ENCODE data around the gene ATAD3C.
"Not testable (repeated sequence)": the region's sequence is repeated elsewhere in the genome, so short reads cannot be mapped to it uniquely, and the experiment has no call there.

The ATAD3C gene

DNA sequence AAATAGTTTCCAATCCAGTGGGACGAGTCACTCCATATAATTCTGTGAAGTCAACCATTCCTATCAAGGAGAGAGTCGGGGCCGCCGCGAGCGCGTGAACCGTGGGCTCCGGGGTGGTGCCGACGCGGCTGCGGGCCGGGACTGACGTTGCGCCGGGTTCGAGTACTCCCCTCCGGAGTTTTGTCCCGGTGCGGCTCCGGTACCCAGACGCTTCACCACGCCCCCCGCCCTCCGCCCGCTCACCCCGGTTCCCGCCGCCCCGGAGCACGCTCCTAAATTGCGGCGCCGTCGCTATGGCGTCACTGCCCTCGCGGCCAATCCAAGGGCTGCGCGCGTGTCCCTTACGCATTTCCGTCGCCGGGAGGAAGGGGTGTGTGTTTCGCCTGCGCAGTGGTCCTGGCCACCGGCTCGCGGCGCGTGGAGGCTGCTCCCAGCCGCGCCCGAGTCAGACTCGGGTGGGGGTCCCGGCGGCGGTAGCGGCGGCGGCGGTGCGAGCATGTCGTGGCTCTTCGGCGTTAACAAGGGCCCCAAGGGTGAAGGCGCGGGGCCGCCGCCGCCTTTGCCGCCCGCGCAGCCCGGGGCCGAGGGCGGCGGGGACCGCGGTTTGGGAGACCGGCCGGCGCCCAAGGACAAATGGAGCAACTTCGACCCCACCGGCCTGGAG lies 22.0 kb downstream of the ATAD3C start, which contains the start of gene ATAD3B:
Gene ATAD3B, plus strand, starts transcription at position 377 of the 664 bp plus-strand sequence. Its CDS starts 120 bp downstream, at position 497.
- TF ChIP-seq CTCF (IDR thresholded peaks at IDR 0.05; ENCODE audit: insufficient read depth, low read depth, low read length, missing control alignments), result no peak
- peak within 1 kb of the TSS; percentile 82 for H3K4me3 ChIP-seq (ENCODE audit: low read depth, low read length)
- peak; percentile 94 for DNase-seq (ENCODE audit: low read depth)

DNA sequence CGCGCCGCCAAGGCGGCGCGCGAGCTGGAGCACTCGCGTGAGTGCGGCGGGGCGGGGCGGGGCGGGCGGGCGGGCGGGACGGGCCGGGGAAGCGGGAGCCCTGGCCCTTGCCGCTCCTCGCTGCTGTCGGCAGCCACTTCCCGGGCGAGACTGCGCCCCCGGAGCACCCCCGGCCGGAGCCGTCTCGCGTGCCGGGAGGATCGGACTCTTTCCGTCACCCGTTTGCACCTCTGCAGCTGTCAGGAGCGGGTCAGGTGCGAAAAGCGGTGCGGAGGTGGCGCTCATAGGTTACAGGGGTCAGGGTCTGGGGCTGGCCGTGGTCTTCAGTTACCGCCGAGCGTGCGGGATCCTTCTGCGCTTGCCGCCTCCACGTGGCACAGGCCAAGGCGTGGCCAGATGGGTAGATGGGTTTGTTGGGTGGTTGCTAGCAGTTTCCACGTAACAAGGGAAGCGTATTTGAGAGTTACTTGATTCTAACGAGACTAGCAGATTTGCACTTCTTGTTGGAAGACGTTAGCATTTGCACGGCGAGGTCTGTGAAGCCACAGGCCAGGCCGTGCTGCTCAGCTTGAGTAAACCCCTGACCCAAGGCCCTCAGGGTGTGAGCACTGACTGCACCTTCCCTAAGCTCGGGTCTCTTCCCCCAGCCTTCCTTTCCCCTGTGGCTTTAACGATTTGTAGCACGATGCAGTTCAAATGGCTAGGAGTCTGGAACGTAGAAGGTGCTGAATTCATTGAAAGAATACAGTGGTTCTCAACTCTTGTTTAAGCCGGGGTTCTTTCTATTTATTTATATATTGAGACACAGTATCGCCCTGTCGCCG lies 22.8 kb downstream of the ATAD3C start:
- not testable (repeated sequence) for DNase-seq (ENCODE audit: low read depth)

GRCh38 chr1:1476011-1476410 lies 26.5 kb downstream of the ATAD3C start:
- not testable (repeated sequence) for H3K4me3 ChIP-seq (ENCODE audit: low read depth, low read length); DNase-seq (ENCODE audit: low read depth)

More for the DNA sequence above, 22.8 kb downstream of the ATAD3C start:
- peak overlapping the region; percentile 77 for H3K4me3 ChIP-seq (ENCODE audit: low read depth, low read length)

DNA sequence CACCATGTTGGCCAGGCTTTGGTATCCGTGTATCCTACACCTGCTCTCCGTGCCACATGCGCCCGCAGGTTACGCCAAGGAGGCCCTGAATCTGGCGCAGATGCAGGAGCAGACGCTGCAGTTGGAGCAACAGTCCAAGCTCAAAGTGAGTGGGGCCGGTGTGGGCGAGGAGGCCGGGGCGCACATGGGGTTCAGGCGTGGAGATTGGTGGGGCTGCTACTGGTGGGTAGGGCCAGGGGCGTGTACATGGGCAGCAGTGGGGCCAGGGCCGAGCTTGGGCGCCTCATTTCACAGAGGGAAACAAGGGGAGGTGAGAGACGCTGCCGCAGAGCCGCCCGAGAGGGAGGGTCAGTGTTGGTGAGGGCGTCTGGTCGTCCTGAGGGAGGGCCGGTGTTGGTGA lies 27.7 kb downstream of the ATAD3C start:
- no peak for TF ChIP-seq CTCF (IDR thresholded peaks at IDR 0.05; ENCODE audit: insufficient read depth, low read depth, low read length, missing control alignments)
- DNase-seq (ENCODE audit: low read depth), result no peak
- H3K4me3 ChIP-seq (ENCODE audit: low read depth, low read length), result no peak overlapping the region

DNA sequence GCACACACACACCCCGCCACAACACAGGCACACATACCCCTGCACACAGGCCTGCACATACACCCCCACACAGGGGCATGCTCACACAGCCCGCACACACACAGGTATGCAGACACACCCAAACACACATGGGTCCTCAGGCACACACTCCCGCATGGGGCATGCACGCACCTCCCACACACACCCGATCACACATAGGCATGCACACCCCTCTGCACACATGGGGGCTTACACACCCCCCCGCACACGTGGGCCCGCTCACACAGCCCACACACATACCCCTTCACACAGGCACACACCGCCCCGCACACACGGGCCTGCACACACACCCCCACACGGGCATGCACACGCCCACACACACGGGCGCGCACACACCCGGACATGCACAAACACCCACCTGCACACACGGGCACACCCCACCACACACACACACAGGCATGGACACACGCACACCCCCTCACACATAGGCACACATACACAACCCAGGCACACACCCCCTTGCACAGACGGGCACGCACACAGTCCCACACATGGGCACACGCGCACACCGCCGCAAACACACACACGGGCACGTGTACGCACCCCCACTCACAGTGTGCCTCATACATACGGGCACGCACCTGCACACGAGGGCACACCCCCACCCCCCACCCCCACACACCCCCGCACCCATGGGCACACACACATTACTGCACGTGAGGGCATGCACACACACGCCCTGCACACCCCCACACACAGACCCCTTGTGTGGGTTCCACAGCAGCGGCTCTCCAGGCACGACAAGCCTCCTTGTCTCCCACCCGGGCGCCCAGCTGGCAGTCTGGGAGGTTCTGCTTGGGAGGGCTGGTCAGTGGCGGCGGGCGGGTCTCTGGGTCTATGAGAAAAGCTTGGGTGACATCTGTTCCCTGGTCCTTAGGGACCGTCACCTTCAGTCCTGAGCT lies 30.3 kb downstream of the ATAD3C start:
- TF ChIP-seq CTCF (IDR thresholded peaks at IDR 0.05; ENCODE audit: insufficient read depth, low read depth, low read length, missing control alignments), result no peak
- DNase-seq (ENCODE audit: low read depth), result no peak
- no peak overlapping the region for H3K4me3 ChIP-seq (ENCODE audit: low read depth, low read length)

GRCh38 chr1:1480488-1480867 lies 31.0 kb downstream of the ATAD3C start:
- not testable (repeated sequence) for H3K4me3 ChIP-seq (ENCODE audit: low read depth, low read length); DNase-seq (ENCODE audit: low read depth)

GRCh38 chr1:1481811-1482210 lies 32.3 kb downstream of the ATAD3C start:
- not testable (repeated sequence) for DNase-seq (ENCODE audit: low read depth); H3K4me3 ChIP-seq (ENCODE audit: low read depth, low read length)

- no peak for TF ChIP-seq CTCF (IDR thresholded peaks at IDR 0.05; ENCODE audit: insufficient read depth, low read depth, low read length, missing control alignments)
- no peak for DNase-seq (ENCODE audit: low read depth)
- H3K4me3 ChIP-seq (ENCODE audit: low read depth, low read length), result no peak overlapping the region
Observed at GRCh38 chr1:1482856-1483255, 33.4 kb downstream of the ATAD3C start.
